Hematopoietic multipotent progenitor cell treated with erythropoietin and hydrocortisone succinate and interleukin-3 and kit ligand, for 4 days (in vitro differentiated cells): ENCODE data around the gene SMCR8.
"Not testable (repeated sequence)": the region's sequence is repeated elsewhere in the genome, so short reads cannot be mapped to it uniquely, and the experiment has no call there.

Experiments
- DNase-seq: peaks from one replicate; pipeline ENCODE4 v3.0.0-alpha.2; 2015

SMCR8 gene

GRCh38 chr17:18318117-18318516, 3.0 kb downstream of the SMCR8 start:
- no peak for DNase-seq

- DNase-seq: no peak
Observed at GRCh38 chr17:18318771-18319450, 3.8 kb downstream of the SMCR8 start.

GRCh38 chr17:18319604-18320256, 4.6 kb downstream of the SMCR8 start:
- peak; percentile 69 for DNase-seq

- DNase-seq: no peak
Observed at GRCh38 chr17:18320301-18320700, 5.2 kb downstream of the SMCR8 start.

GRCh38 chr17:18321309-18321708, 6.2 kb downstream of the SMCR8 start:
- DNase-seq: peak; percentile 32

GRCh38 chr17:18322522-18322921, 7.4 kb downstream of the SMCR8 start:
- DNase-seq: no peak

- DNase-seq: peak; percentile 60
Observed at GRCh38 chr17:18323007-18323406, 7.9 kb downstream of the SMCR8 start.

- DNase-seq: no peak
Observed at GRCh38 chr17:18323507-18324139, 8.5 kb downstream of the SMCR8 start.

- peak; percentile 31 for DNase-seq
Observed at GRCh38 chr17:18324140-18325050, 9.3 kb downstream of the SMCR8 start.

- DNase-seq: no peak
Observed at GRCh38 chr17:18326039-18326438, 10.9 kb downstream of the SMCR8 start.

- DNase-seq: no peak
Observed at GRCh38 chr17:18326572-18326971, 11.5 kb downstream of the SMCR8 start.

- DNase-seq: no peak
Observed at GRCh38 chr17:18327093-18327492, 12.0 kb downstream of the SMCR8 start.

GRCh38 chr17:18327556-18327955, 12.5 kb downstream of the SMCR8 start:
- no peak for DNase-seq

GRCh38 chr17:18328643-18329204, 13.6 kb downstream of the SMCR8 start:
- no peak for DNase-seq

- no peak for DNase-seq
Observed at GRCh38 chr17:18331879-18332278, 16.8 kb downstream of the SMCR8 start.

- DNase-seq: no peak
Observed at GRCh38 chr17:18332909-18333489, 17.9 kb downstream of the SMCR8 start.

GRCh38 chr17:18338158-18338557, 23.1 kb downstream of the SMCR8 start:
- DNase-seq: not testable (repeated sequence)

GRCh38 chr17:18339933-18340332, 24.8 kb downstream of the SMCR8 start:
- no peak for DNase-seq

GRCh38 chr17:18344021-18344420, 28.9 kb downstream of the SMCR8 start:
- no peak for DNase-seq

GRCh38 chr17:18353541-18353940, 38.4 kb downstream of the SMCR8 start:
- DNase-seq: no peak

GRCh38 chr17:18356624-18357023, 41.5 kb downstream of the SMCR8 start:
- peak; percentile 27 for DNase-seq

GRCh38 chr17:18360518-18360917, 45.4 kb downstream of the SMCR8 start:
- DNase-seq: no peak
